A673 (cell line): ENCODE data around the gene BABAM2. TPM values are rescaled to one million over a fixed set of nuclear protein-coding genes. Genes with fewer than 3 reads are reported as not detected.

Experiments
- BruUV-seq: library from RNA; stranded (reverse); fragments of 400-500 nt; replicated peaks from 2 replicates; lab custom pipeline; 2021; lab: Mats Ljungman, UMichigan
- CTCF ChIA-PET: fragments of 300-600 bp; sonication (Branson Sonifier 250); formaldehyde crosslinking; loops from one replicate; lab custom pipeline; 2022; ENCODE audit warnings: antibody characterized with exemption; lab: Charles Lee
- POLR2A ChIA-PET: fragments of 300-600 bp; sonication (Branson Sonifier 250); formaldehyde crosslinking; loops from one replicate; lab custom pipeline; 2022; ENCODE audit warnings: antibody characterized with exemption; ENCODE audit not compliant: low non-redundant PET; lab: Charles Lee
- DNase-seq: peaks from one replicate; pipeline ENCODE4 v3.0.0-alpha.2; 2015; ENCODE audit warnings: low spot score
- H3K27ac ChIP-seq: fragments of 200-600 bp; sonication (generic); 2 replicates; pipeline ENCODE4 v1.5.1; 2016; ENCODE audit warnings: mixed run types, low read depth, mild to moderate bottlenecking, mixed read lengths, antibody characterized with exemption, low read length; ENCODE audit not compliant: poor library complexity, severe bottlenecking
- H3K27me3 ChIP-seq: fragments of 200-600 bp; sonication (generic); replicated peaks from 2 replicates; pipeline ENCODE4 v1.6.1; 2017; ENCODE audit warnings: mixed run types, low read depth, mild to moderate bottlenecking, mixed read lengths, antibody characterized with exemption, low read length; ENCODE audit not compliant: insufficient read depth, poor library complexity
- H3K36me3 ChIP-seq: fragments of 200-600 bp; sonication (generic); 2 replicates; pipeline ENCODE4 v1.6.1; 2016; ENCODE audit warnings: mixed run types, mild to moderate bottlenecking, mixed read lengths, antibody characterized with exemption, low read length; ENCODE audit not compliant: insufficient read depth, poor library complexity, severe bottlenecking
- H3K4me1 ChIP-seq: fragments of 200-600 bp; sonication (generic); 2 replicates; pipeline ENCODE4 v1.6.1; 2017; ENCODE audit warnings: mixed run types, mild to moderate bottlenecking, mixed read lengths, antibody characterized with exemption, low read length; ENCODE audit not compliant: insufficient read depth, poor library complexity, severe bottlenecking
- H3K4me3 ChIP-seq: fragments of 200-600 bp; sonication (generic); 2 replicates; pipeline ENCODE4 v1.5.1; 2016; ENCODE audit warnings: low read depth, mixed run types, mild to moderate bottlenecking, mixed read lengths, low read length; ENCODE audit not compliant: poor library complexity, severe bottlenecking
- H3K9me3 ChIP-seq: fragments of 200-600 bp; sonication (generic); 2 replicates; pipeline ENCODE4 v1.6.1; 2016; ENCODE audit warnings: mixed run types, low read depth, mild to moderate bottlenecking, mixed read lengths, antibody characterized with exemption, low read length; ENCODE audit not compliant: poor library complexity, severe bottlenecking
- CTCF ChIP-seq: fragments of 300-800, 200-600 bp; sonication (generic); conservative IDR thresholded peaks from 2 replicates; pipeline ENCODE4 v1.5.1; 2017; ENCODE audit warnings: low read depth, mild to moderate bottlenecking, antibody characterized with exemption, low read length, moderate library complexity, mixed read lengths
- EZH2 ChIP-seq: fragments of 200-600 bp; sonication (generic); IDR thresholded peaks from 2 replicates; pipeline ENCODE4 v1.6.1; 2017; ENCODE audit warnings: borderline replicate concordance, low read depth, mild to moderate bottlenecking, mixed read lengths, antibody characterized with exemption, low read length; ENCODE audit not compliant: poor library complexity, severe bottlenecking
- intact Hi-C: fragments of 100-400 bp; cut with micrococcal nuclease; formaldehyde crosslinking; loops from one replicate; pipeline ENCODE4 v1.10.0; 2022; ENCODE audit not compliant: unreplicated experiment
- total RNA-seq: library from RNA; stranded (reverse); gene quantifications from 2 replicates; pipeline ENCODE4 v1.2.3, GENCODE V29; 2021

The BABAM2 gene
- total RNA-seq, 1 experiment from 2014 or later = 21.8 TPM

GRCh38 chr2:27956888-27957287 is 66.4 kb downstream of the BABAM2 start:
- Histone ChIP-seq H3K4me3 (no peak overlapping the region), H3K36me3 (no peaks in the 10 kb centered on the region), H3K9me3 (peaks cover 5% of the 10 kb centered on the region), H3K27ac (no peak overlapping the region), H3K4me1 (peaks cover 43% of the 10 kb centered on the region), H3K27me3 (no peaks in the 10 kb centered on the region)
- TF ChIP-seq CTCF (no peak), EZH2 (no peak)
- ChIA-PET POLR2A (no interaction called here), CTCF (no interaction called here)
- no peak for DNase-seq
- no TSS peak for BruUV-seq
- intact Hi-C loops = loop anchor here (10.0 kb wide), 1 partner anchor 438 kb away; the partner anchor contains the start of gene FOSL2

- ChIA-PET CTCF (no interaction called here), POLR2A (no interaction called here)
- Histone ChIP-seq H3K36me3 (no peaks in the 10 kb centered on the region), H3K27ac (no peak overlapping the region), H3K9me3 (no peaks in the 10 kb centered on the region), H3K27me3 (no peaks in the 10 kb centered on the region), H3K4me1 (peaks cover 38% of the 10 kb centered on the region), H3K4me3 (no peak overlapping the region)
- intact Hi-C loops = loop anchor here (10.0 kb wide), 1 partner anchor 436 kb away; the partner anchor contains the start of gene FOSL2
- TF ChIP-seq CTCF (no peak), EZH2 (no peak)
- no peak for DNase-seq
- no TSS peak for BruUV-seq
Observed at GRCh38 chr2:27958711-27959378, 68.3 kb downstream of the BABAM2 start.

GRCh38 chr2:27959496-27959895 is 69.0 kb downstream of the BABAM2 start:
- peak; percentile 73 for DNase-seq
- Histone ChIP-seq H3K36me3 (no peaks in the 10 kb centered on the region), H3K27ac (no peak overlapping the region), H3K9me3 (no peaks in the 10 kb centered on the region), H3K4me1 (peaks cover 31% of the 10 kb centered on the region), H3K4me3 (no peak overlapping the region), H3K27me3 (no peaks in the 10 kb centered on the region)
- intact Hi-C loops = loop anchor here (10.0 kb wide), 1 partner anchor 435 kb away; the partner anchor contains the start of gene FOSL2
- ChIA-PET POLR2A (no interaction called here), CTCF (no interaction called here)
- TF ChIP-seq CTCF (no peak), EZH2 (no peak)
- BruUV-seq = no TSS peak
